ENCODE results near the gene PAPSS2. TPM values are rescaled to one million over a fixed set of nuclear protein-coding genes. Genes with fewer than 3 reads are reported as not detected.
A peak's percentile ranks its signal among the peaks of the same experiment; 100 is the strongest.
"Not testable (repeated sequence)": the region's sequence is repeated elsewhere in the genome, so short reads cannot be mapped to it uniquely, and the experiment has no call there.

PAPSS2 gene
- total and polyA plus RNA-seq, 4 donors = 24.3 to 86.5 (median 59.3) TPM

DNA sequence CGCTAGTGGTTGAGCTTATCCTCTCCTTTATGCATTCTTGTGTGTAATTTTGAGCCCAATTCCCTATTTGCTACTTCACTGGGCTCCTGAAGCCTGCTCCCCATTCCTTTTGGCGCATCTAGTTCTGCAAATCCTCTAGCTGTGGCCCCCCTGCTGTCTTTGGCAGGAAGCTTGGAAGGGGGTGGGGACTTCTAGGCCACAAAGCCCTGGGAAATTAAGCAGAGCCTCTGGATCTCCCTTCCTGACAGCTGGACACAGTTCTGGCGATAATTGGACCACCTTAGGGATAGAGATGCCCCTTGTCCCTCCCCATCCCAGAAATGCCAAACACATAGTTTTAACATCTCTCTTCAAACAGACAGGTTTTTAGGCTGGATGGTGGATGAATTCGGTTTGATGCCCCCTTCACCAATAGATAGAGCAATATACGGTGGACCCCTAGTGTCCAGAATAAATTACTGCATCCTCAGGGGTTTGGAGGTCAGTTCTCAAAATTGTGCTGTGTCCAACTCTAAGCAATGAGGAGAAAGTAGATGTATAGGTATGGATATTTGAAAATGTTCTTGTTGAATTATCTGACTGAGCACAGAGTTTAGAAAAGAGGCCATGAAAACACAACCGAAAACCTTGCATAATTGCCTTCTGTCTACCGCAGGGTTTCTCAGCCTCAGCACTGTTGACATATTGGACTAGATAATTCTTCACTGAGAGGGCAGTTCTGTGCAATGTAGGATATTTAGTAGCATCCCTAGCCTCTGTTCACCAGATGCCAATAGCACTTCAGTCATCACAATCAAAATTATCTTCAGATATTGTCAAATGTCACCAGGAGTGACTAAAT lies 75.5 kb downstream of the PAPSS2 start:
- no peak for DNase-seq (ENCODE audit: low spot score)
- Histone ChIP-seq H3K36me3 (ENCODE audit: control insufficient read depth in 4 of 4, insufficient read depth in 3 of 4, low read depth in 1 of 4, low read length in 3 of 4) (peaks cover 0 to 14% (median 2%) of the 10 kb centered on the region in 4 donors), H3K4me1 (ENCODE audit: control insufficient read depth in 4 of 4, insufficient read depth in 4 of 4, low read length in 3 of 4) (peaks cover 0 to 11% (median 0%) of the 10 kb centered on the region in 4 donors), H3K9me3 (ENCODE audit: control insufficient read depth in 4 of 4, low read length in 3 of 4) (no peaks in the 10 kb centered on the region), H3K4me3 (ENCODE audit: low read depth in 1 of 3, low read length in 3 of 3) (no peak overlapping the region), H3K27me3 (ENCODE audit: control insufficient read depth in 4 of 4, insufficient read depth in 4 of 4, low read length in 3 of 4) (no peaks in the 10 kb centered on the region), H3K9ac (ENCODE audit: low read depth in 1 of 2, low read length in 2 of 2) (no peak overlapping the region), H3K27ac (ENCODE audit: low read depth in 1 of 2, low read length in 2 of 2) (peak overlapping the region in 1 of 2 donors; percentile 28)
- TF ChIP-seq FOXA1 (IDR thresholded peaks at IDR 0.05) = peak; percentile 36
- TF ChIP-seq YY1 (IDR thresholded peaks at IDR 0.05) = no peak
- no peak for TF ChIP-seq TAF1 (conservative IDR thresholded peaks at IDR 0.05)
- peak; percentile 93 to 94 for TF ChIP-seq RAD21 (IDR thresholded peaks at IDR 0.05)
- TF ChIP-seq SP1 (IDR thresholded peaks at IDR 0.05) = no peak
- TF ChIP-seq, protein P1, sequence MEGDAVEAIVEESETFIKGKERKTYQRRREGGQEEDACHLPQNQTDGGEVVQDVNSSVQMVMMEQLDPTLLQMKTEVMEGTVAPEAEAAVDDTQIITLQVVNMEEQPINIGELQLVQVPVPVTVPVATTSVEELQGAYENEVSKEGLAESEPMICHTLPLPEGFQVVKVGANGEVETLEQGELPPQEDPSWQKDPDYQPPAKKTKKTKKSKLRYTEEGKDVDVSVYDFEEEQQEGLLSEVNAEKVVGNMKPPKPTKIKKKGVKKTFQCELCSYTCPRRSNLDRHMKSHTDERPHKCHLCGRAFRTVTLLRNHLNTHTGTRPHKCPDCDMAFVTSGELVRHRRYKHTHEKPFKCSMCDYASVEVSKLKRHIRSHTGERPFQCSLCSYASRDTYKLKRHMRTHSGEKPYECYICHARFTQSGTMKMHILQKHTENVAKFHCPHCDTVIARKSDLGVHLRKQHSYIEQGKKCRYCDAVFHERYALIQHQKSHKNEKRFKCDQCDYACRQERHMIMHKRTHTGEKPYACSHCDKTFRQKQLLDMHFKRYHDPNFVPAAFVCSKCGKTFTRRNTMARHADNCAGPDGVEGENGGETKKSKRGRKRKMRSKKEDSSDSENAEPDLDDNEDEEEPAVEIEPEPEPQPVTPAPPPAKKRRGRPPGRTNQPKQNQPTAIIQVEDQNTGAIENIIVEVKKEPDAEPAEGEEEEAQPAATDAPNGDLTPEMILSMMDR (IDR thresholded peaks at IDR 0.05; ENCODE audit: low read depth, low read length, missing input control) = peak; percentile 76
- TF ChIP-seq RXRA (IDR thresholded peaks at IDR 0.05) = no peak
- no peak for TF ChIP-seq HNF4A (conservative IDR thresholded peaks at IDR 0.05)
- no peak for TF ChIP-seq JUND (IDR thresholded peaks at IDR 0.05)
- 50% methylated on average over 7 of the region's 7 CpGs for WGBS

DNA sequence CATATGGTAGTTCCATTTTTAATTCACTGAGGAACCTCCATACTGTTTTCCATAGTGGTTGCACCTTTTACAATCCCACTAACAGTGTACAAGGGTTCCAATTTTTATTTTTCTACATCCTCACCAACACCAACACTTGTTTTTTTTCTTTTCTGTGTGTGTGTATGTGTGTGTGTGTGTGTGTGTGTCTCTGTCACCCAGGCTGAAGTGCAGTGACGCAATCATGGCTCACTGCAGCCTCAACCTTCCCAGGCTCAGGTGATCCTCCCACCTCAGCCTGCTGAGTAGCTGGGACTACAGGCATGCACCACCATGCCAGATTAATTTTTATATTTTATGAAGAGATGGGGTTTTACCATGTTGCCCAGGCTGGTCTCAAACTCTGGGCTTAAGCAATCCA lies 78.6 kb downstream of the PAPSS2 start:
- WGBS = 94% methylated on average over 1 of the region's 1 CpG
- not testable (repeated sequence) for H3K4me3 ChIP-seq (ENCODE audit: low read depth in 1 of 3, low read length in 3 of 3); H3K27ac ChIP-seq (ENCODE audit: low read depth in 1 of 2, low read length in 2 of 2); DNase-seq (ENCODE audit: low spot score); H3K27me3 ChIP-seq (ENCODE audit: control insufficient read depth in 4 of 4, insufficient read depth in 4 of 4, low read length in 3 of 4); H3K9ac ChIP-seq (ENCODE audit: low read depth in 1 of 2, low read length in 2 of 2); H3K36me3 ChIP-seq (ENCODE audit: control insufficient read depth in 4 of 4, insufficient read depth in 3 of 4, low read depth in 1 of 4, low read length in 3 of 4); H3K9me3 ChIP-seq (ENCODE audit: control insufficient read depth in 4 of 4, low read length in 3 of 4)
- peaks cover 0 to 15% (median 1%) of the 10 kb centered on the region in 4 donors for H3K4me1 ChIP-seq (ENCODE audit: control insufficient read depth in 4 of 4, insufficient read depth in 4 of 4, low read length in 3 of 4)
- peak; percentile 21 to 26 for TF ChIP-seq HNF4A (conservative IDR thresholded peaks at IDR 0.05)

DNA sequence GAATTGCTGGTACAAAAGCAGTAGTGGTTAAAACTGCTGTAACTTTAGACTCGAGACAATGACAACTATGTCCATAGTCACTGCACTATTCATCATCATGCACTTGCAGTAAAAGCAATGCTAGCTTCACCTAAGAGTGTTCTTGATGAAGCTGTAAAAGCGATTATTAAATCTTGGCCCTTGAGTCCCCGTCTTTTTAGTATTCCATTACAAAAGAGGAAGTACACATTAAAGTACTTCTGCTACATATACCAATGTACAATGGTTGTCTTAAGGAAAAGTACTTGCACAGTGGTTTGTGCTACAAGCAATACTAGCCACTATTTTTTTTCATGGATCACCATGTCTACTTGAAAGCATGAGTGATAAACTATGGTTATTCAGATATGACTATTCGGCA lies 80.0 kb downstream of the PAPSS2 start:
- Histone ChIP-seq H3K27ac (ENCODE audit: low read depth in 1 of 2, low read length in 2 of 2) (peak overlapping the region; percentile 57 to 71), H3K4me3 (ENCODE audit: low read depth in 1 of 3, low read length in 3 of 3) (no peak overlapping the region), H3K36me3 (ENCODE audit: control insufficient read depth in 4 of 4, insufficient read depth in 3 of 4, low read depth in 1 of 4, low read length in 3 of 4) (peaks cover 2 to 15% (median 9%) of the 10 kb centered on the region in 4 donors), H3K4me1 (ENCODE audit: control insufficient read depth in 4 of 4, insufficient read depth in 4 of 4, low read length in 3 of 4) (peaks cover 0 to 13% (median 1%) of the 10 kb centered on the region in 4 donors), H3K9ac (ENCODE audit: low read depth in 1 of 2, low read length in 2 of 2) (no peak overlapping the region), H3K27me3 (ENCODE audit: control insufficient read depth in 4 of 4, insufficient read depth in 4 of 4, low read length in 3 of 4) (no peaks in the 10 kb centered on the region), H3K9me3 (ENCODE audit: control insufficient read depth in 4 of 4, low read length in 3 of 4) (no peaks in the 10 kb centered on the region)
- TF ChIP-seq YY1 (IDR thresholded peaks at IDR 0.05) = no peak
- TF ChIP-seq TAF1 (conservative IDR thresholded peaks at IDR 0.05) = no peak
- no peak for TF ChIP-seq HNF4G (IDR thresholded peaks at IDR 0.05)
- WGBS = 92% methylated on average over 4 of the region's 4 CpGs
- no peak for DNase-seq (ENCODE audit: low spot score)

DNA sequence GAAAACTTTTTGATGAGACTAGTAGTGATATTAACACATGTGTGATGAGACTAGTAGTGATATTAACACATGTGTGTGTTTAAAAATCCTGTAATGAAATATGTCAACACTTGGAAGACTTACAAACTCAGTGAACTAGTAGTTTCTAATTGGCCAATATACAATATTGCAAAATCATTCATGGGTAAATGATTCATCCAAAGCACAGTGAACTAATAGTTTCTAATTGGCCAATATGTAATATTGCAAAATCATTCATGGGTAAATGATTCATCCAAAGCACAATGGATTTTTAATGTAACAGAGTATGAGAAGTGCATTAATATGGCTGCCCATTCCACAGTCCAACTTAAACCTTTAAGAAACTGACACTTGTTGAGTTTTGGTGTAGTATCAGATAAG lies 80.6 kb downstream of the PAPSS2 start:
- DNase-seq (ENCODE audit: low spot score) = no peak
- Histone ChIP-seq H3K36me3 (ENCODE audit: control insufficient read depth in 4 of 4, insufficient read depth in 3 of 4, low read depth in 1 of 4, low read length in 3 of 4) (peaks cover 5 to 19% (median 11%) of the 10 kb centered on the region in 4 donors), H3K27me3 (ENCODE audit: control insufficient read depth in 4 of 4, insufficient read depth in 4 of 4, low read length in 3 of 4) (no peaks in the 10 kb centered on the region), H3K4me3 (ENCODE audit: low read depth in 1 of 3, low read length in 3 of 3) (no peak overlapping the region), H3K9me3 (ENCODE audit: control insufficient read depth in 4 of 4, low read length in 3 of 4) (no peaks in the 10 kb centered on the region), H3K4me1 (ENCODE audit: control insufficient read depth in 4 of 4, insufficient read depth in 4 of 4, low read length in 3 of 4) (peaks cover 0 to 9% (median 1%) of the 10 kb centered on the region in 4 donors), H3K9ac (ENCODE audit: low read depth in 1 of 2, low read length in 2 of 2) (no peak overlapping the region), H3K27ac (ENCODE audit: low read depth in 1 of 2, low read length in 2 of 2) (peak overlapping the region; percentile 57 to 77)
- TF ChIP-seq TAF1 (conservative IDR thresholded peaks at IDR 0.05) (no peak), EGR1 (IDR thresholded peaks at IDR 0.05; ENCODE audit: low read depth in 2 of 2) (no peak), RXRA (IDR thresholded peaks at IDR 0.05) (peak; percentile 47 to 62), YY1 (IDR thresholded peaks at IDR 0.05) (peak; percentile 88), HNF4A (conservative IDR thresholded peaks at IDR 0.05) (peak; percentile 54 to 60), HNF4G (IDR thresholded peaks at IDR 0.05) (no peak), FOXA2 (IDR thresholded peaks at IDR 0.05) (peak; percentile 53), JUND (IDR thresholded peaks at IDR 0.05) (peak; percentile 94 to 96), RAD21 (IDR thresholded peaks at IDR 0.05) (peak; percentile 30 to 31), NR2F2 (IDR thresholded peaks at IDR 0.05) (no peak)
- TF ChIP-seq, protein P1 (IDR thresholded peaks at IDR 0.05; ENCODE audit: low read depth, low read length, missing input control) = no peak
- TF ChIP-seq, protein P2, sequence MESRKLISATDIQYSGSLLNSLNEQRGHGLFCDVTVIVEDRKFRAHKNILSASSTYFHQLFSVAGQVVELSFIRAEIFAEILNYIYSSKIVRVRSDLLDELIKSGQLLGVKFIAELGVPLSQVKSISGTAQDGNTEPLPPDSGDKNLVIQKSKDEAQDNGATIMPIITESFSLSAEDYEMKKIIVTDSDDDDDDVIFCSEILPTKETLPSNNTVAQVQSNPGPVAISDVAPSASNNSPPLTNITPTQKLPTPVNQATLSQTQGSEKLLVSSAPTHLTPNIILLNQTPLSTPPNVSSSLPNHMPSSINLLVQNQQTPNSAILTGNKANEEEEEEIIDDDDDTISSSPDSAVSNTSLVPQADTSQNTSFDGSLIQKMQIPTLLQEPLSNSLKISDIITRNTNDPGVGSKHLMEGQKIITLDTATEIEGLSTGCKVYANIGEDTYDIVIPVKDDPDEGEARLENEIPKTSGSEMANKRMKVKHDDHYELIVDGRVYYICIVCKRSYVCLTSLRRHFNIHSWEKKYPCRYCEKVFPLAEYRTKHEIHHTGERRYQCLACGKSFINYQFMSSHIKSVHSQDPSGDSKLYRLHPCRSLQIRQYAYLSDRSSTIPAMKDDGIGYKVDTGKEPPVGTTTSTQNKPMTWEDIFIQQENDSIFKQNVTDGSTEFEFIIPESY (IDR thresholded peaks at IDR 0.05) = peak; percentile 69
- TF ChIP-seq, protein P3, sequence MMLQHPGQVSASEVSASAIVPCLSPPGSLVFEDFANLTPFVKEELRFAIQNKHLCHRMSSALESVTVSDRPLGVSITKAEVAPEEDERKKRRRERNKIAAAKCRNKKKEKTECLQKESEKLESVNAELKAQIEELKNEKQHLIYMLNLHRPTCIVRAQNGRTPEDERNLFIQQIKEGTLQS (IDR thresholded peaks at IDR 0.05) = peak; percentile 59

All from liver (tissue), 9 donors.